Astrocyte of the cerebellum (primary cell): ENCODE data around the gene ZFP3.

ENCODE experiments used
- DNase-seq: peaks from one replicate; pipeline ENCODE4 v3.0.0-alpha.2; 2011; ENCODE audit warnings: low read depth
- H3K4me3 ChIP-seq: 2 replicates; pipeline ENCODE4 v1.5.1; 2011; ENCODE audit warnings: mild to moderate bottlenecking, low read depth, low read length, moderate library complexity
- in situ Hi-C: cut with HindIII; loops from 2 replicates; pipeline ENCODE4 v1.10.0; 2017; ENCODE audit warnings: low sequenced_read_pairs
- TF ChIP-seq, protein P1 (sequence below): IDR thresholded peaks from 2 replicates; pipeline ENCODE4 v1.5.1; 2012; ENCODE audit warnings: low read length, low read depth, moderate library complexity, mild to moderate bottlenecking; ENCODE audit errors: missing control alignments

The ZFP3 gene

DNA sequence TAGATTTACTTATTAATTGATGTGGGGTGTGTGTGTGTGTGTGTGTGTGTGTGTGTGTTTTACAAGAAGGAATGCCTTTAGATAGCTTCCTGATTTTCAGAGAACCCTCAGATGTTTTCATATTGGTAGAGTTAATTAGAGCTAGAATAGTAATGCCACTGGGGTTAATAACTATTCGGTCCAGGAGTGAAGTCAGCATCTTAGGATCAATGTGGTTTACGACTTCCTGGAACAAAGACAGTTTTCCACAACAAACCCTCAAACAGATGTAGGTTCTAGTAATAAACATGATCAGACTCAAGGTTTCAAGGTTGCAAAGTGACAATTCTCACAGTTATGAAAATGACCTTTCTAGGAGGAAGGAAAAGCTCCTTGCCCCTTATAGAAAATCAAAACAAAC lies 30.8 kb upstream of the ZFP3 start:
- TF ChIP-seq, protein P1, sequence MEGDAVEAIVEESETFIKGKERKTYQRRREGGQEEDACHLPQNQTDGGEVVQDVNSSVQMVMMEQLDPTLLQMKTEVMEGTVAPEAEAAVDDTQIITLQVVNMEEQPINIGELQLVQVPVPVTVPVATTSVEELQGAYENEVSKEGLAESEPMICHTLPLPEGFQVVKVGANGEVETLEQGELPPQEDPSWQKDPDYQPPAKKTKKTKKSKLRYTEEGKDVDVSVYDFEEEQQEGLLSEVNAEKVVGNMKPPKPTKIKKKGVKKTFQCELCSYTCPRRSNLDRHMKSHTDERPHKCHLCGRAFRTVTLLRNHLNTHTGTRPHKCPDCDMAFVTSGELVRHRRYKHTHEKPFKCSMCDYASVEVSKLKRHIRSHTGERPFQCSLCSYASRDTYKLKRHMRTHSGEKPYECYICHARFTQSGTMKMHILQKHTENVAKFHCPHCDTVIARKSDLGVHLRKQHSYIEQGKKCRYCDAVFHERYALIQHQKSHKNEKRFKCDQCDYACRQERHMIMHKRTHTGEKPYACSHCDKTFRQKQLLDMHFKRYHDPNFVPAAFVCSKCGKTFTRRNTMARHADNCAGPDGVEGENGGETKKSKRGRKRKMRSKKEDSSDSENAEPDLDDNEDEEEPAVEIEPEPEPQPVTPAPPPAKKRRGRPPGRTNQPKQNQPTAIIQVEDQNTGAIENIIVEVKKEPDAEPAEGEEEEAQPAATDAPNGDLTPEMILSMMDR = no peak
- in situ Hi-C loops = no loop called here
- no peak for DNase-seq
- no peak overlapping the region for H3K4me3 ChIP-seq

DNA sequence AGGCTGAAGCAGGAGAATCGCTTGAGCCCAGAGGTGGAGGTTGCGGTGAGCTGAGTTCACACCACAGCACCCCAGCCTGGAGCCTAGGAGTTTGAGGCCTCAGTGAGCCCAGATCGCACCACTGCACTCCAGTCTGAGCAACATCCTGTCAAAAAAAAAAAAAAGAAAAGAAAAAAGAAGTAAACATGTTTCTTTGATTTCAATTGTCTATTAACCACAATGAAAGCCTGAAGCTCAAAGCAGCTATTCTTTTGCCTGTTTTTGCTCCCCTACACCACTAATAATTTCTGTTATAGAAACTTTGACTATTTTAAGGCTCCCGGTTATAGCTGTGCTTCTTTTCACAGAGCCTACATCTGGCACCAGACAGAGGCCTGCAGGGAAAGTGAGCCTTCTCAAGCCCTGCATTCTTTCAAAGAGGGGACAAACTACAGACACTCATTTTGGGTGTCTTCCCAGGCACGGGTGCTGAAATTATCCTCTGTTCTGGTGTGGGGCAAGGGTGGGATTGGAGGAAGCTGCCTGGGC lies 28.9 kb upstream of the ZFP3 start:
- DNase-seq = no peak
- TF ChIP-seq, protein P1 = no peak
- no peak overlapping the region for H3K4me3 ChIP-seq
- in situ Hi-C loops = no loop called here

DNA sequence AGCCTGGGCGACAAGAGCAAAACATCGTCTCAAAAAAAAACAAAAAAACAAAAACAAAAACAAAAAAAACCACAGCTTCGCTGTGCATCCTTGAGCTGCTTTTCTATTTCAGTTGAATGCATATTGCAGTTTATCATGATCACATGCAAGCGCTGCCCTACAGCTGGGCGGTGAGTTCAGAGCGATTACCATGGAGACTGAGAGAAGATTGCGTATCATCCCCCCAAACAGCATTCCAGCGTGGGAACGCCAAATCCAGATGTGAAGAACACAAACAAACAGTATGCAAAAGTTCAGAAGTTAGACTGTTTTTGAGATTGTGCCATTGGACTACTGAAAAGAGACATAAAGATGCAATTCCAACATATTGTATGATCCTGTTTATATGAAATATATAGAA lies 28.0 kb upstream of the ZFP3 start:
- in situ Hi-C loops = no loop called here
- DNase-seq = no peak
- no peak overlapping the region for H3K4me3 ChIP-seq
- TF ChIP-seq, protein P1 = no peak

DNA sequence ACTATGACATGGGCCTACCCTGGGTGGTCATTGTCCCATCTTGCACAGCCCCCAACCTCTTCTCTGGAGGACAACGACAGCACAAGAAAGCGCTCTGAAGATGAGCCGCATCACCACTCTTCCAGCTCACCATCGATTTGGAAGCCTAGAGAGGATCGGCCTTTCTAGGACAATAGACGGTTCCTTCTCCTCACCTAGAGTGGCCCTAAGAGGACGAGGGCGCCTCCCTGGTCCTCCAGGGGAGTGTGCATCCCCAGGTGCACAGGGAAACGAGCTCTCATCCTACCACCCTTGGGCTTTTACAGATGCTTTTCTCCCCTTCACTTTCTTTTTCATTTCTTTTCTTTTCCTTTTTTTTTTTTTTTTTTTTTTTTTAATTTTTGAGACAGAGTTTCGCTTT lies 22.7 kb upstream of the ZFP3 start:
- in situ Hi-C loops = no loop called here
- H3K4me3 ChIP-seq = no peak overlapping the region
- no peak for DNase-seq
- TF ChIP-seq, protein P1 = no peak

DNA sequence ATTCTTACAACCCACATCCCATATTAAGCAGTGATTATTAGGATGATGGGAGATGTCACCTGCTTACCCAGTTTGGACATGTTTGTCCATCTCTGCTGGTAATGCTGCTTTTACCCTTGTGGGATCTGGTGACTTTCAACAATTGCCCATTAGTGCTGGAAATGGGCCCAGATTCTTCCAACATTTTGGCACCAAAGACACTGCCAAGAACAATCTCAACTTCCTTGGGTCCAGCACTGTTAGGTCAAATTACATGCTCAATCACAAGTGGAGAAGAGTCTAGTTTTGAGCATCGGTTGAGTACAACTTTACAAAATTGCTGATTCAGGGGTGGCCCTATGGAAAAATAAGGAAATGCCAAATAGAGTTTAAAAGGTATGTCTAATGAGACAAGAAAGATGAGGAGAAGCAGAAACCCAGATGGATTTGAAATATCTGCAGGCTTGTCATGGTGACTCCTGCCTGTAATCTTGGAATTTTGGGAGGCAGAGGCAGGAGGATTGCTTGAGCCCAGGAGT lies 13.0 kb upstream of the ZFP3 start:
- TF ChIP-seq, protein P1 = no peak
- in situ Hi-C loops = no loop called here
- DNase-seq = no peak
- H3K4me3 ChIP-seq = no peak overlapping the region

DNA sequence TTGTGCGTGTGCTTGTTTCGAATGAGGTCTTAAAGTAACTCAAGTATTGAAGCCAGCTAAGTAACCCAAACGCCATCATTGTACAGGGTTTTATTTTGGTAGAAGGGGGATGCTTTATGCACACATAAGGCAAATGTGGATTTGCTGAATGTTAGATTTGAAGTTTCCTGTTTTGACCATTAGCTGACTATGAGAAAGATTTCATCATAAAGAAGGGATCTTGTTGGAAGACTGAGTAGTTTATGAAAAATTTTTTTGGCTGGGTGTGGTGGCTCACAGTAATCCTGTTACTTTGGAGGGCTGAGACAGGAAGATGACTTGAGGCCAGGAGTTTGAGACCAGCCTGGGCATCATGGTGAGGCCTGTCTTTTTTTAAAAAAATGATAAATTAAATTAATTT lies 10.0 kb upstream of the ZFP3 start:
- TF ChIP-seq, protein P1 = no peak
- in situ Hi-C loops = no loop called here
- no peak overlapping the region for H3K4me3 ChIP-seq
- DNase-seq = no peak
